ENCODE results near the gene SHROOM2.

SHROOM2 gene

DNA sequence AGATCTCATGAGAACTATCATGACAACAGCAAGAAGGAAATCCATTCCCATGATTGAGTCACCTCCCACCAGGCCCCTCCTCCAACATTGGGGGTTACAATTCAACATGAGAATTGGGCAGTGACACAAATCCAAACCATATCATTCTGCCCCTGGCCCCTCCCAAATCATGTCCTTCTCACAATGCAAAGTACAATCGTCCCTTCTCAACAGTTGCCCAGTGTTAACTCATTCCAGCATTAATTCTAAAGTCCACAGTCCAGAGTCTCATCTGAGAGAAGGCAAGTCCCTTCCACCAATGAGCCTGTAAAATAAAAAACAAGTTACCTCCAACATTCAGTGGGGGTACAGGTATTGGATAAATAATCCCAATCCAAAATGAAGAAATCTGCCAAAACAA, 166.1 kb downstream of the SHROOM2 start:
- Histone ChIP-seq H3K4me1 (ENCODE audit: low read length) (no peaks in the 10 kb centered on the region), H3K27ac (ENCODE audit: low read length) (no peak overlapping the region), H3K36me3 (replicated peaks; ENCODE audit: insufficient read depth, low read length) (no peaks in the 10 kb centered on the region), H3K4me3 (ENCODE audit: low read length) (no peak overlapping the region), H3K79me2 (ENCODE audit: low read length) (no peaks in the 10 kb centered on the region), H3K4me2 (ENCODE audit: low read depth, low read length) (no peak overlapping the region), H3K9me2 (replicated peaks; ENCODE audit: insufficient read depth, low read length) (no peaks in the 10 kb centered on the region), H3F3A (ENCODE audit: insufficient read depth, low read length) (no peaks in the 10 kb centered on the region), H2AFZ (ENCODE audit: low read length) (no peak overlapping the region), H3K9ac (ENCODE audit: low read length) (no peak overlapping the region), H3K9me3 (replicated peaks; ENCODE audit: insufficient read depth, low read length) (no peaks in the 10 kb centered on the region), H3K27me3 (replicated peaks; ENCODE audit: insufficient read depth, low read length) (no peaks in the 10 kb centered on the region), H4K20me1 (ENCODE audit: insufficient read depth, low read length) (no peaks in the 10 kb centered on the region)
- TF ChIP-seq, protein P1, sequence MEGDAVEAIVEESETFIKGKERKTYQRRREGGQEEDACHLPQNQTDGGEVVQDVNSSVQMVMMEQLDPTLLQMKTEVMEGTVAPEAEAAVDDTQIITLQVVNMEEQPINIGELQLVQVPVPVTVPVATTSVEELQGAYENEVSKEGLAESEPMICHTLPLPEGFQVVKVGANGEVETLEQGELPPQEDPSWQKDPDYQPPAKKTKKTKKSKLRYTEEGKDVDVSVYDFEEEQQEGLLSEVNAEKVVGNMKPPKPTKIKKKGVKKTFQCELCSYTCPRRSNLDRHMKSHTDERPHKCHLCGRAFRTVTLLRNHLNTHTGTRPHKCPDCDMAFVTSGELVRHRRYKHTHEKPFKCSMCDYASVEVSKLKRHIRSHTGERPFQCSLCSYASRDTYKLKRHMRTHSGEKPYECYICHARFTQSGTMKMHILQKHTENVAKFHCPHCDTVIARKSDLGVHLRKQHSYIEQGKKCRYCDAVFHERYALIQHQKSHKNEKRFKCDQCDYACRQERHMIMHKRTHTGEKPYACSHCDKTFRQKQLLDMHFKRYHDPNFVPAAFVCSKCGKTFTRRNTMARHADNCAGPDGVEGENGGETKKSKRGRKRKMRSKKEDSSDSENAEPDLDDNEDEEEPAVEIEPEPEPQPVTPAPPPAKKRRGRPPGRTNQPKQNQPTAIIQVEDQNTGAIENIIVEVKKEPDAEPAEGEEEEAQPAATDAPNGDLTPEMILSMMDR (IDR thresholded peaks at IDR 0.05; ENCODE audit: low read length), result no peak
- TF ChIP-seq EZH2phosphoT487 (IDR thresholded peaks at IDR 0.05; ENCODE audit: low read length), result no peak
- no peak for TF ChIP-seq EZH2 (optimal IDR thresholded peaks at IDR 0.05; ENCODE audit: low read depth, low read length)
- no peak for DNase-seq

DNA sequence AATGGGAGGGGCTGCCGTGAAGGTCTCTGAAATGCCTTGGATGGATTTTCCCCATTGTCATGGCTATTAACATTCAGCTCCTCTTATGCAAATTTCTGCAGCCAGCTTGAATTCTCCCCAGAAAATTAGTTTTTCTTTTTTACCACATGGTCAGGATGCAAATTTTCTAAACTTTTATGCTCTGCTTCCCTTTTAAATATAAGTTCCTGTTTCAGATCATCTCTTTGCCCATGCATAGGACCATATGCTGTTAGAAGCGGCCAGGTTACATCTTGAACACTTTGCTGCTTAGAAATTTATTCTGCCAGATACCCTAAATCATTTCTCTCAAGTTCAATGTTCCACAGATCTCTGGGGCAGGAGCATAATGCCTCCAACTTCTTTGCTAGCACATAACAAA, 167.2 kb downstream of the SHROOM2 start:
- TF ChIP-seq EZH2phosphoT487 (IDR thresholded peaks at IDR 0.05; ENCODE audit: low read length) (no peak), EZH2 (optimal IDR thresholded peaks at IDR 0.05; ENCODE audit: low read depth, low read length) (no peak)
- TF ChIP-seq, protein P1 (IDR thresholded peaks at IDR 0.05; ENCODE audit: low read length), result no peak

DNA sequence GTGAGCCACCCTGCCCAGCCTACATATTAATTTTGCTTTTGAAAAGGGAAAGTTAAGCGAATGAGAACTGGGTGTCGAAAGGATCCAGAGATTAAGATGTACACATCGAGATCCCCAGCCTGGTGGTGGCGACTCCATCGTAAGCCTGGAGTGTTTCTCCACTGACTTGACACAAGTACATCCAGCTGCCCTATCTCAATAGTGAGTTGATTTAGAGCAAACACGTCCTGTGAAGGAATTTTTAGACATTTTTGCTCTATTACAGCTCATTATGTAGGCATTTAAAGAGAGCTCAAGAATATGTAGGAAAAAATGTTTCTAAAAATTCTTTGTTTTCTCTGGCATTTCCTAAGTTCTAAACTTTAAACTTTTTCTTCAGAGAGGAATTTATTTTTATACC, 169.3 kb downstream of the SHROOM2 start:
- Histone ChIP-seq H2AFZ (ENCODE audit: low read length) (no peak overlapping the region), H3K9me3 (replicated peaks; ENCODE audit: insufficient read depth, low read length) (no peaks in the 10 kb centered on the region), H3K79me2 (ENCODE audit: low read length) (no peaks in the 10 kb centered on the region), H3K4me2 (ENCODE audit: low read depth, low read length) (no peak overlapping the region), H3F3A (ENCODE audit: insufficient read depth, low read length) (no peaks in the 10 kb centered on the region), H3K36me3 (replicated peaks; ENCODE audit: insufficient read depth, low read length) (no peaks in the 10 kb centered on the region), H3K9ac (ENCODE audit: low read length) (no peak overlapping the region), H3K4me1 (ENCODE audit: low read length) (no peaks in the 10 kb centered on the region), H3K27ac (ENCODE audit: low read length) (no peak overlapping the region), H3K9me2 (replicated peaks; ENCODE audit: insufficient read depth, low read length) (no peaks in the 10 kb centered on the region), H3K27me3 (replicated peaks; ENCODE audit: insufficient read depth, low read length) (no peaks in the 10 kb centered on the region), H3K4me3 (ENCODE audit: low read length) (no peak overlapping the region), H4K20me1 (ENCODE audit: insufficient read depth, low read length) (no peaks in the 10 kb centered on the region)
- DNase-seq, result no peak
- TF ChIP-seq EZH2phosphoT487 (IDR thresholded peaks at IDR 0.05; ENCODE audit: low read length) (no peak), EZH2 (optimal IDR thresholded peaks at IDR 0.05; ENCODE audit: low read depth, low read length) (no peak)
- TF ChIP-seq, protein P1 (IDR thresholded peaks at IDR 0.05; ENCODE audit: low read length), result no peak

More for the DNA sequence above, 167.2 kb downstream of the SHROOM2 start:
- no peak for DNase-seq
- H4K20me1 ChIP-seq (ENCODE audit: insufficient read depth, low read length), result no peaks in the 10 kb centered on the region
- no peaks in the 10 kb centered on the region for H3K9me3 ChIP-seq (replicated peaks; ENCODE audit: insufficient read depth, low read length)
- H3K9me2 ChIP-seq (replicated peaks; ENCODE audit: insufficient read depth, low read length), result no peaks in the 10 kb centered on the region
- no peaks in the 10 kb centered on the region for H3K36me3 ChIP-seq (replicated peaks; ENCODE audit: insufficient read depth, low read length)
- H3K4me2 ChIP-seq (ENCODE audit: low read depth, low read length), result no peak overlapping the region
- no peaks in the 10 kb centered on the region for H3F3A ChIP-seq (ENCODE audit: insufficient read depth, low read length)
- no peak overlapping the region for H3K9ac ChIP-seq (ENCODE audit: low read length)
- H3K4me3 ChIP-seq (ENCODE audit: low read length), result no peak overlapping the region
- H3K27me3 ChIP-seq (replicated peaks; ENCODE audit: insufficient read depth, low read length), result no peaks in the 10 kb centered on the region
- no peaks in the 10 kb centered on the region for H3K4me1 ChIP-seq (ENCODE audit: low read length)
- no peak overlapping the region for H3K27ac ChIP-seq (ENCODE audit: low read length)
- H3K79me2 ChIP-seq (ENCODE audit: low read length), result no peaks in the 10 kb centered on the region
- H2AFZ ChIP-seq (ENCODE audit: low read length), result no peak overlapping the region
